IMR-90 (cell line): ENCODE results near the gene MPIG6B. TPM values are rescaled to one million over a fixed set of nuclear protein-coding genes. Genes with fewer than 3 reads are reported as not detected.

Experiments
- ATAC-seq: fragments of 200-7000 bp; cut with Tn5 transposase; 2 replicates; pipeline ENCODE4 v1.9.1; 2020; ENCODE audit warnings: low read depth, mild to moderate bottlenecking, moderate library complexity
- BruUV-seq: library from RNA; stranded (reverse); fragments of 400-500 nt; replicated peaks from 2 replicates; lab custom pipeline; 2021; lab: Mats Ljungman, UMichigan
- CTCF ChIA-PET: fragments of 300-600 bp; formaldehyde crosslinking; extraction: SDS; loops from one replicate; lab custom pipeline; 2021; ENCODE audit warnings: antibody characterized with exemption; lab: Yijun Ruan, JAX
- POLR2A ChIA-PET: fragments of 300-600 bp; sonication (Branson Sonifier 250); formaldehyde crosslinking; loops from one replicate; lab custom pipeline; 2022; ENCODE audit warnings: antibody characterized with exemption; ENCODE audit not compliant: unreplicated experiment; lab: Charles Lee
- DNase-seq: peaks from one replicate; pipeline ENCODE4 v3.0.0; 2013
- H2AFZ ChIP-seq: replicated peaks from 2 replicates; pipeline ENCODE3; 2013; ENCODE audit warnings: low read length, mild to moderate bottlenecking; ENCODE audit not compliant: poor library complexity
- H2AK5ac ChIP-seq: 2 replicates; pipeline ENCODE4 v1.6.1; 2013; ENCODE audit warnings: low read depth, low read length, inconsistent platforms
- H2AK9ac ChIP-seq: replicated peaks from 2 replicates; pipeline ENCODE3; 2013; ENCODE audit warnings: mild to moderate bottlenecking, low read depth, low read length, moderate library complexity; ENCODE audit not compliant: poor library complexity
- H2BK120ac ChIP-seq: 2 replicates; pipeline ENCODE4 v1.6.1; 2013; ENCODE audit warnings: low read depth, low read length, inconsistent platforms
- H2BK15ac ChIP-seq: 3 replicates; pipeline ENCODE4 v1.6.1; 2013; ENCODE audit warnings: low read depth, low read length, inconsistent platforms
- H2BK20ac ChIP-seq: 2 replicates; pipeline ENCODE4 v1.6.1; 2013; ENCODE audit warnings: low read depth, mild to moderate bottlenecking, inconsistent platforms, low read length, moderate library complexity
- H2BK5ac ChIP-seq: 2 replicates; pipeline ENCODE4 v1.6.1; 2013; ENCODE audit warnings: mild to moderate bottlenecking, low read depth, low read length, inconsistent platforms; ENCODE audit not compliant: poor library complexity, severe bottlenecking
- H3K14ac ChIP-seq: replicated peaks from 2 replicates; pipeline ENCODE4 v1.6.1; 2013; ENCODE audit warnings: low read depth, low read length, inconsistent platforms
- H3K18ac ChIP-seq: 2 replicates; pipeline ENCODE4 v1.6.1; 2013; ENCODE audit warnings: low read depth, low read length, control low read depth
- H3K23ac ChIP-seq: 2 replicates; pipeline ENCODE4 v1.6.1; 2013; ENCODE audit warnings: low read depth, low read length, inconsistent platforms
- H3K27ac ChIP-seq: 2 replicates; pipeline ENCODE4 v1.5.1; 2013; ENCODE audit warnings: mild to moderate bottlenecking, control low read depth, low read length; ENCODE audit not compliant: insufficient read depth
- H3K27me3 ChIP-seq: 2 replicates; pipeline ENCODE4 v1.6.1; 2013; ENCODE audit warnings: low read length; ENCODE audit not compliant: control insufficient read depth, insufficient read depth
- H3K36me3 ChIP-seq: 2 replicates; pipeline ENCODE4 v1.6.1; 2013; ENCODE audit warnings: low read length, mixed read lengths; ENCODE audit not compliant: control insufficient read depth, insufficient read depth
- H3K4ac ChIP-seq: 2 replicates; pipeline ENCODE4 v1.6.1; 2013; ENCODE audit warnings: low read depth, low read length, inconsistent platforms
- H3K4me1 ChIP-seq: 2 replicates; pipeline ENCODE4 v1.6.1; 2013; ENCODE audit warnings: low read length, mixed read lengths; ENCODE audit not compliant: control insufficient read depth, insufficient read depth
- H3K4me2 ChIP-seq: 2 replicates; pipeline ENCODE4 v1.6.1; 2013; ENCODE audit warnings: low read depth, mild to moderate bottlenecking, control low read depth, low read length, moderate library complexity
- H3K4me3 ChIP-seq: 2 replicates; pipeline ENCODE4 v1.5.1; 2013; ENCODE audit warnings: low read depth, mild to moderate bottlenecking, control low read depth, low read length, moderate library complexity; ENCODE audit not compliant: insufficient read depth
- H3K56ac ChIP-seq: 2 replicates; pipeline ENCODE4 v1.6.1; 2013; ENCODE audit warnings: low read length, inconsistent platforms; ENCODE audit not compliant: insufficient read depth; ENCODE audit errors: extremely low read depth
- H3K79me1 ChIP-seq, 2 experiments: 2 replicates each; pipeline ENCODE4 v1.6.1; 2013; ENCODE audit warnings: low read length in 2 of 2, inconsistent platforms in 1 of 2, low read depth in 1 of 2
- H3K9ac ChIP-seq: 2 replicates; pipeline ENCODE4 v1.6.1; 2013; ENCODE audit warnings: low read depth, low read length, control low read depth
- H3K9me1 ChIP-seq: 2 replicates; pipeline ENCODE4 v1.6.1; 2013; ENCODE audit warnings: low read length, inconsistent platforms; ENCODE audit not compliant: insufficient read depth
- H3K9me3 ChIP-seq: 2 replicates; pipeline ENCODE4 v1.6.1; 2013; ENCODE audit warnings: low read length; ENCODE audit not compliant: control insufficient read depth, insufficient read depth
- H4K20me1 ChIP-seq: 2 replicates; pipeline ENCODE4 v1.6.1; 2013; ENCODE audit warnings: low read length, inconsistent platforms; ENCODE audit not compliant: insufficient read depth
- H4K5ac ChIP-seq: 2 replicates; pipeline ENCODE4 v1.6.1; 2013; ENCODE audit warnings: mild to moderate bottlenecking, low read depth, low read length, control low read depth
- H4K8ac ChIP-seq, 2 experiments: 2 replicates each; pipeline ENCODE4 v1.6.1; 2013; ENCODE audit warnings: low read depth in 2 of 2, low read length in 2 of 2, control low read depth in 1 of 2, inconsistent platforms in 1 of 2
- H4K91ac ChIP-seq: 2 replicates; pipeline ENCODE4 v1.6.1; 2013; ENCODE audit warnings: low read depth, low read length, inconsistent platforms; ENCODE audit not compliant: insufficient read depth
- BHLHE40 ChIP-seq: fragments of 150-350 bp; IDR thresholded peaks from 2 replicates; pipeline ENCODE4 v1.6.1; 2016; ENCODE audit warnings: mild to moderate bottlenecking, low read depth, low read length
- CEBPB ChIP-seq: IDR thresholded peaks from 2 replicates; pipeline ENCODE4 v1.6.1; 2012; ENCODE audit warnings: low read depth, low read length, improper control_type of control experiment
- CHD1 ChIP-seq: IDR thresholded peaks from 2 replicates; pipeline ENCODE4 v1.6.1; 2012; ENCODE audit warnings: low read depth, low read length, improper control_type of control experiment
- FOS ChIP-seq: fragments of 150-350 bp; IDR thresholded peaks from 2 replicates; pipeline ENCODE4 v1.6.1; 2016; ENCODE audit warnings: low read depth, low read length
- MAFK ChIP-seq: IDR thresholded peaks from 2 replicates; pipeline ENCODE4 v1.6.1; 2012; ENCODE audit warnings: low read depth, low read length, improper control_type of control experiment
- MAZ ChIP-seq: IDR thresholded peaks from 2 replicates; pipeline ENCODE4 v1.6.1; 2012; ENCODE audit warnings: low read depth, mild to moderate bottlenecking, low read length, improper control_type of control experiment, moderate library complexity, borderline replicate concordance
- MXI1 ChIP-seq: IDR thresholded peaks from 2 replicates; pipeline ENCODE4 v1.6.1; 2012; ENCODE audit warnings: low read depth, mild to moderate bottlenecking, low read length, moderate library complexity, borderline replicate concordance
- NFE2L2 ChIP-seq: fragments of 150-350 bp; IDR thresholded peaks from 2 replicates; pipeline ENCODE4 v1.6.1; 2016; ENCODE audit warnings: low read depth, mild to moderate bottlenecking, low read length
- POLR2A ChIP-seq: IDR thresholded peaks from 2 replicates; pipeline ENCODE4 v1.6.1; 2012; ENCODE audit warnings: mild to moderate bottlenecking, low read depth, low read length
- RAD21 ChIP-seq: IDR thresholded peaks from 2 replicates; pipeline ENCODE4 v1.6.1; 2012; ENCODE audit warnings: low read length, improper control_type of control experiment
- RCOR1 ChIP-seq: IDR thresholded peaks from 2 replicates; pipeline ENCODE4 v1.6.1; 2012; ENCODE audit warnings: mild to moderate bottlenecking, low read length, improper control_type of control experiment; ENCODE audit not compliant: insufficient replicate concordance
- RFX5 ChIP-seq: IDR thresholded peaks from 2 replicates; pipeline ENCODE4 v1.8.0; 2012; ENCODE audit warnings: low read depth, mild to moderate bottlenecking, low read length, moderate library complexity
- SMC3 ChIP-seq: fragments of 150-350 bp; IDR thresholded peaks from 2 replicates; pipeline ENCODE4 v1.6.1; 2016; ENCODE audit warnings: low read depth, mild to moderate bottlenecking, antibody characterized with exemption, low read length, moderate library complexity
- WGBS, 2 experiments: methylation state at CpG; one replicate each; pipeline versions ENCODE4 v1.1.5 to v1.1.7; 2013; ENCODE audit warnings: missing lambda C conversion rate in 2 of 2; ENCODE audit not compliant: insufficient read length in 1 of 2; ENCODE audit errors: extremely low coverage in 2 of 2; 5-methylcytosine and 5-hydroxymethylcytosine counted together
- dilution Hi-C: fragments of 300-500 bp; cut with HindIII; formaldehyde crosslinking; loops from one replicate; pipeline ENCODE4 v1.14.3; 2018; ENCODE audit warnings: low sequenced_read_pairs; ENCODE audit not compliant: unreplicated experiment
- in situ Hi-C: fragments of 300-500 bp; cut with MboI; formaldehyde crosslinking; loops from 3 replicates; pipeline ENCODE4 v1.14.3; 2019; ENCODE audit warnings: low sequenced_read_pairs, inconsistent platforms, mixed read lengths
- intact Hi-C: fragments of 100-400 bp; cut with micrococcal nuclease; formaldehyde crosslinking; loops from 2 replicates; pipeline ENCODE4 v1.10.0; 2022
- polyA plus RNA-seq, 3 experiments: library from polyadenylated mRNA; depleted of rRNA; stranded (reverse); fragments of >200 nt; gene quantifications; 2 replicates each; pipeline ENCODE4 v1.2.3, GENCODE V29; 2012; ENCODE audit warnings: low replicate concordance in 1 of 3
- total RNA-seq: library from RNA; depleted of rRNA; stranded (reverse); fragments of >200 nt; gene quantifications from 2 replicates; pipeline ENCODE4 v1.2.3, GENCODE V29; 2012
- TF ChIP-seq, protein P1 (sequence below): fragments of 150-350 bp; IDR thresholded peaks from 2 replicates; pipeline ENCODE4 v1.6.1; 2016; ENCODE audit warnings: low read depth, mild to moderate bottlenecking, low read length, moderate library complexity, borderline replicate concordance
- TF ChIP-seq, protein P2 (sequence below): conservative IDR thresholded peaks from 2 replicates; pipeline ENCODE4 v1.5.1; 2012; ENCODE audit warnings: mild to moderate bottlenecking, low read depth, low read length, improper control_type of control experiment
- TF ChIP-seq, protein P3 (sequence below): fragments of 150-350 bp; IDR thresholded peaks from 2 replicates; pipeline ENCODE4 v1.6.1; 2017; ENCODE audit warnings: mild to moderate bottlenecking, antibody characterized with exemption, low read length, low read depth

The MPIG6B gene
- total and polyA plus RNA-seq, 2 of the 4 experiments (the other 2 are of a cell fraction) = not detected

DNA sequence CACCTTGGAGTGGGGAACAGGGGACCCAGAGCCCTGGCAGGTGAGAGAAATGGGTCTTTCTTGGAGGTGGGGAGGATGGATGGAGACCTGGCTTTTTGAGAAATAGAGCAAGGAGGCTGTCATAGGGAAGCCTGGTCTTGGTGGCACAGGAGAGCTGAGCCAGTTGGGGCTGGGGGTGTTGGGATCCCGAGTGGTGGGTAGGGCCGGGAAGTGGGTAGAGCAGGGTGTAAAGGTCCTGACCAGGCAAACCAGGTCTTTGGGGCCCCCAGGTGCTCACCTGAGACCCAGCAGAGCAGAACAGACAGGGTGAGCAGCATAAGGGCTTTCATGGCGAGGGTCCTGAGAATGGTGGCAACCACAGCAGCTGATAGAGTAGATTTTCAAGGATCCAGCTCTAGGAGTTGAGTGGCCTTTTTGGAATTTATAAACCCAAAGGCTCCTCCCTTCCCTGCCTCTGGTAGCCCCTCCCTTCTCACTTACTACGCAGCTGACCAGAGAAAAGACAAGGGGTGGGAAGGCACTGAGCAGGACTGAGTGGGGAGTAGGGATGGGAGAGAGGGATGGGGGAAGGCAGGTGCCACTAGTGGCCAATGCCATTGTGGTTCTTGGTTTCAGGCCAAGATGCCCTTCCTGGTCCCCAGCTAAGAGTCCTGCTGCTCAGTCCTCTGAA, 1.7 kb upstream of the MPIG6B start, which contains the start of gene LY6G6C:
Gene LY6G6C (minus strand): TSS at position 396 of the 670 bp plus-strand sequence. CDS start 67 bp downstream, at position 329.
- Histone ChIP-seq H3K18ac (no peak within 1 kb of the TSS), H2AFZ (no peak within 1 kb of the TSS), H3K9me1 (peaks cover 4% of the 10 kb centered on the region; the same call in 1 of the 2 replicates), H3K23ac (no peak within 1 kb of the TSS), H2BK5ac (no peak within 1 kb of the TSS), H3K27me3 (peaks cover 2% of the 10 kb centered on the region; the same call in 1 of the 2 replicates), H2AK9ac (no peak within 1 kb of the TSS), H2BK120ac (no peak within 1 kb of the TSS), H3K36me3 (peaks cover 5% of the 10 kb centered on the region; the same call in 1 of the 2 replicates), H4K5ac (no peak within 1 kb of the TSS), H3K4me1 (no peaks in the 10 kb centered on the region), H3K9ac (no peak within 1 kb of the TSS), H3K14ac (no peak within 1 kb of the TSS), H3K56ac (no peak within 1 kb of the TSS), H3K9me3 (no peaks in the 10 kb centered on the region), H3K79me1 (no peaks in the 10 kb centered on the region), H3K27ac (no peak within 1 kb of the TSS), H4K20me1 (no peaks in the 10 kb centered on the region), H2BK20ac (no peak within 1 kb of the TSS), H2BK15ac (no peak within 1 kb of the TSS), H4K91ac (no peak within 1 kb of the TSS), H3K4me2 (no peak within 1 kb of the TSS), H3K4ac (no peak within 1 kb of the TSS), H2AK5ac (no peak within 1 kb of the TSS; the same call in 1 of the 2 replicates), H4K8ac (no peak within 1 kb of the TSS), H3K4me3 (no peak within 1 kb of the TSS)
- dilution Hi-C loops = no loop called here
- ChIA-PET CTCF (no interaction called here), POLR2A (no interaction called here)
- 83% methylated on average over 2 of the region's 4 CpGs; no CpG with 5 or more reads in 1 of the 2 experiments for WGBS, 2 experiments
- in situ Hi-C loops = no loop called here
- ATAC-seq = peak; percentile 59
- TF ChIP-seq CHD1 (no peak), RFX5 (no peak), NFE2L2 (no peak), POLR2A (no peak), RAD21 (no peak), MAZ (no peak), MXI1 (no peak), BHLHE40 (no peak), SMC3 (no peak), FOS (no peak), RCOR1 (no peak), MAFK (no peak), CEBPB (no peak)
- TF ChIP-seq, protein P1, sequence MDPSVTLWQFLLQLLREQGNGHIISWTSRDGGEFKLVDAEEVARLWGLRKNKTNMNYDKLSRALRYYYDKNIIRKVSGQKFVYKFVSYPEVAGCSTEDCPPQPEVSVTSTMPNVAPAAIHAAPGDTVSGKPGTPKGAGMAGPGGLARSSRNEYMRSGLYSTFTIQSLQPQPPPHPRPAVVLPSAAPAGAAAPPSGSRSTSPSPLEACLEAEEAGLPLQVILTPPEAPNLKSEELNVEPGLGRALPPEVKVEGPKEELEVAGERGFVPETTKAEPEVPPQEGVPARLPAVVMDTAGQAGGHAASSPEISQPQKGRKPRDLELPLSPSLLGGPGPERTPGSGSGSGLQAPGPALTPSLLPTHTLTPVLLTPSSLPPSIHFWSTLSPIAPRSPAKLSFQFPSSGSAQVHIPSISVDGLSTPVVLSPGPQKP = no peak
- TF ChIP-seq, protein P2, sequence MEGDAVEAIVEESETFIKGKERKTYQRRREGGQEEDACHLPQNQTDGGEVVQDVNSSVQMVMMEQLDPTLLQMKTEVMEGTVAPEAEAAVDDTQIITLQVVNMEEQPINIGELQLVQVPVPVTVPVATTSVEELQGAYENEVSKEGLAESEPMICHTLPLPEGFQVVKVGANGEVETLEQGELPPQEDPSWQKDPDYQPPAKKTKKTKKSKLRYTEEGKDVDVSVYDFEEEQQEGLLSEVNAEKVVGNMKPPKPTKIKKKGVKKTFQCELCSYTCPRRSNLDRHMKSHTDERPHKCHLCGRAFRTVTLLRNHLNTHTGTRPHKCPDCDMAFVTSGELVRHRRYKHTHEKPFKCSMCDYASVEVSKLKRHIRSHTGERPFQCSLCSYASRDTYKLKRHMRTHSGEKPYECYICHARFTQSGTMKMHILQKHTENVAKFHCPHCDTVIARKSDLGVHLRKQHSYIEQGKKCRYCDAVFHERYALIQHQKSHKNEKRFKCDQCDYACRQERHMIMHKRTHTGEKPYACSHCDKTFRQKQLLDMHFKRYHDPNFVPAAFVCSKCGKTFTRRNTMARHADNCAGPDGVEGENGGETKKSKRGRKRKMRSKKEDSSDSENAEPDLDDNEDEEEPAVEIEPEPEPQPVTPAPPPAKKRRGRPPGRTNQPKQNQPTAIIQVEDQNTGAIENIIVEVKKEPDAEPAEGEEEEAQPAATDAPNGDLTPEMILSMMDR = no peak
- TF ChIP-seq, protein P3, sequence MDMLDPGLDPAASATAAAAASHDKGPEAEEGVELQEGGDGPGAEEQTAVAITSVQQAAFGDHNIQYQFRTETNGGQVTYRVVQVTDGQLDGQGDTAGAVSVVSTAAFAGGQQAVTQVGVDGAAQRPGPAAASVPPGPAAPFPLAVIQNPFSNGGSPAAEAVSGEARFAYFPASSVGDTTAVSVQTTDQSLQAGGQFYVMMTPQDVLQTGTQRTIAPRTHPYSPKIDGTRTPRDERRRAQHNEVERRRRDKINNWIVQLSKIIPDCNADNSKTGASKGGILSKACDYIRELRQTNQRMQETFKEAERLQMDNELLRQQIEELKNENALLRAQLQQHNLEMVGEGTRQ = no peak
- intact Hi-C loops = no loop called here
- BruUV-seq = no TSS peak
- DNase-seq = no peak
